Measurements from ENCODE around the gene DGKK.
"Not testable (repeated sequence)": the region's sequence is repeated elsewhere in the genome, so short reads cannot be mapped to it uniquely, and the experiment has no call there.

DGKK gene

DNA sequence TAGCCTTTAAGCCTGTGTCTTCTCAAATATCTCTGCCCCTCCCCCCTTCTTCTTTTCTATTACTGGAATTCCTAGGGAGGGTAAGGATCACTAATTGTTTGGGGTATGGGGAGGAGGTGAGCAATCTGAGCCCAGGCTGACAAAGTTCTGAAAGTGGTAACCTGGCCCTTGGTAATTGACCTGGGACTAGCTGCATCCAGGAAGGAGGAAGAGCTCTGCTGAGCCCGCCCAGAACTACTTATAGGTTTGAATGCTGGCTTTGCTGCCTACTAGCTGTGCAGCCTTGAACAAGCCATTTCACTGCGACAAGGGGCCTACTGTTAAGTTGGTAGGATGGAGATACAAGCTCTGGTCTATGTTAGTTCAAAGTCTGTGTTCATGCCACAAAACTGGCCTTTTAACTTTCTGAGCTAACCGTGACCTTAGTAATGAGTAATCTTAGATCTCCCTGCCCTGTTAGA, 37.8 kb downstream of the DGKK start:
- DNase-seq (ENCODE audit: insufficient read length, low spot score) (no peak), FAIRE-seq (no peak)

GRCh38 chrX:50431623-50432022, 39.0 kb downstream of the DGKK start:
- FAIRE-seq, result no peak
- no peak for DNase-seq (ENCODE audit: insufficient read length, low spot score)

DNA sequence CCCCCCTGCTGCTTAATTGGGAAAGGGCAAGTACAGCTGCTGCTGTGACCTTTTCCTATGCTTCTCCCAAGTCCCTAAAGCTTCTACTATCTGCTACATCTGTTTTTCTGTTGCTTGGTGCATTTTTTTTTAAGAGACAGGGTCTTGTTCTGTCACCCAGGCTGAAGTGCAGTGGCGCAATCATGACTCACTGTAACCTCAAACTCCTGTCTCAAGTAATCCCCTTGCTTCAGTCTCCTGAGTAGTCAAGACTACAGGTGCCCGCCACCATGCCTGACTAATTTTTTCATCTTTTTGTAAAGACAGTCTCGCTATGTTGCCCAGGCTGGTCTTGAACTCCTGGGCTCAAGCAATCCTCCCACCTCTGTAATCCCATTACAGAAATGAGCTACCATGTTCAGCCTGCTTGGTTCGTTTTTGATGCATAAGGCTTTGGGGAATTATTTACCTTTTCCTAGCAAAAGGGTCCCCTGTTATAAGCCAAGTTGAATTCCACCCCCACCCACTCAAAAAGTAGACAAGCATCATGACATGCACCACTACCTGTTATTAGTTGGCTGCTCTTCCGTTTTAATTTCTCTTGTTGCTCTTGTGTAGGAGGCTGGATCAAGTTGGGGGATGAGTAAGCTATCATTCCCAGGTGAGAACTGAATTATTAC, 39.6 kb downstream of the DGKK start:
- FAIRE-seq (no peak), DNase-seq (ENCODE audit: insufficient read length, low spot score) (no peak)

- DNase-seq (ENCODE audit: insufficient read length, low spot score), result no peak
- FAIRE-seq, result no peak
These were observed 42.5 kb downstream of the DGKK start for GRCh38 chrX:50428174-50428573.

GRCh38 chrX:50407976-50408375, 62.6 kb downstream of the DGKK start:
- DNase-seq (ENCODE audit: insufficient read length, low spot score) (no peak), FAIRE-seq (no peak)

- no peak for DNase-seq (ENCODE audit: insufficient read length, low spot score)
- no peak for FAIRE-seq
These were observed 66.7 kb downstream of the DGKK start for GRCh38 chrX:50403903-50404302.

- DNase-seq (ENCODE audit: insufficient read length, low spot score), result no peak
- no peak for FAIRE-seq
These were observed 67.7 kb downstream of the DGKK start for GRCh38 chrX:50402886-50403285.

- FAIRE-seq (no peak), DNase-seq (ENCODE audit: insufficient read length, low spot score) (no peak)
These were observed 76.7 kb downstream of the DGKK start for GRCh38 chrX:50393902-50394301.

GRCh38 chrX:50386520-50386919, 84.1 kb downstream of the DGKK start:
- DNase-seq (ENCODE audit: insufficient read length, low spot score) (no peak), FAIRE-seq (no peak)

DNA sequence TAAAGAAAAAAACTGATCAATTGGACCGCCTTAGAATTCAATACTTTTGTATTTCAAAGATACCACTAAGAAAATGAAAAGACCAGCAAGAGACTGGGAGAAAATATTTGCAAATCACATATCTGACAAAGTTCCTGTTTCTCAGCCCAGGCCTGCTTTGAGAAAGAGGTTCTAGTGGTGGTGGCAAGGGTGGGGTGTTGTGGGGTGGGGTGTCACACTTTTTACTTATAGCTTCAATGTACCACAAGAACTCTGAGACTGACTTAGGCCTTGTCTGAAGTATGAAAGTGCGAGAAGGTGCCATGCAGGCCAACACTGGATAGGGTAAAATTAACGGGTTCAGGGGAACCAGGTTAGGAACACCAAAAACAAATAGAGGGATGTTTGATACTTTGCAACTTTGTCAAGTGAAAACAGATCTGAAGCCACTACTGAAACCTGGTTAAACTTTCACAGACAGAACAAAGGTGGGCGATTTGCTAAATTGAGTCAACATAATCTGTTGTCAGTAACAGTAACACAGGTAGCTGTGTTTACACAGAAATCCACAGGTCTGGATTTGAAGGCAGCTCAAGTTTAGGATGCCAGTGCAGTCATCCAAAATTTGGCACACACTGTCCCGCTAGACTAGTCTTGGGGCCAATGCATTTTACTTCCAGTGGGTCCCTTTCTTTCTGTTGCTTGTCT, 88.8 kb downstream of the DGKK start:
- FAIRE-seq (no peak), DNase-seq (ENCODE audit: insufficient read length, low spot score) (no peak)

- DNase-seq (ENCODE audit: insufficient read length, low spot score), result no peak
- FAIRE-seq, result no peak
These were observed 95.0 kb downstream of the DGKK start for GRCh38 chrX:50375481-50376267.

DNA sequence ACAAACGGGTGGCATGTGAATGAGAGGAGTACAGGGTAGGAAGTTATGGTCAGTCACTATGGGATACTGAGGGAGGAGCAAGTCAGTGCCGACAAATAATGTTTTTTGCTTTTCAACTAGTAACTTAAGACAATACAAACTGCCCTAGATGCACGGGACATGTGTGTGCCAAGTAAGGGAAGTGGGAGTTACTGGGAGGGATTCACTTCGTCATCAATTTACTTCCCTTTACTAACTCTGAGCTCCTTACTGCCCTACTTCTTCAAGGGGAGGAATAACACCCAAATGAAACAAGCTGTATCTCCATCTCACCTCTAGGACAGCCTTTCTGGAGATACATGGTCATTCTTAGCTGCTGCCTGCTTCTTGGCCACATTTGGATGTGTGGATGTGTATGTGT, 97.7 kb downstream of the DGKK start:
- FAIRE-seq, result no peak
- DNase-seq (ENCODE audit: insufficient read length, low spot score), result no peak

GRCh38 chrX:50343917-50344316, 126.7 kb downstream of the DGKK start:
- no peak for FAIRE-seq

GRCh38 chrX:50333308-50333707, 137.3 kb downstream of the DGKK start:
- no peak for DNase-seq (ENCODE audit: insufficient read length, low spot score)
- no peak for FAIRE-seq

More at GRCh38 chrX:50343917-50344316, 126.7 kb downstream of the DGKK start:
- no peak for DNase-seq (ENCODE audit: insufficient read length, low spot score)

DNA sequence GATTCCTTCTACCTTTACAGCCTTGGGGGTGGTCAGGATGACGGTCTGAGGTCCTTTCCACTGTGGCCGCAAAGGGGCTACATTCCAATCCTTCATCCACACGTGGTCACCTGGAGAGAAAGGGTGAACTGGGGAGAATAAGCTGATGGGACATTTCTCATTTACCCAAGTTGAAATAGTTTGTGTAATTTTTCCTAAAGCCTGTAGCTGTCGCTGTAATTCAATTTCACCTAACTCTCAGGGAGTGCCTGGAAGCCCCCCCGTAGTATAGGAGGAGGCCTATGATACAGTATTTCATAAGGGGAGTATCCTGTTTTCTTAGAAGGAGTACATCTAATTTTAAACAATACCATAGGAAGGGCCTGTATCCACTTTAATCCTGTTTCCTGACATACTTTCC, 138.0 kb downstream of the DGKK start:
- not testable (repeated sequence) for FAIRE-seq; DNase-seq (ENCODE audit: insufficient read length, low spot score)

- no peak for FAIRE-seq
- DNase-seq (ENCODE audit: insufficient read length, low spot score), result no peak
These were observed 143.4 kb downstream of the DGKK start for GRCh38 chrX:50327235-50327634.

Data from HTR-8/SVneo (cell line).